Fibroblast of skin of scalp (primary cell): ENCODE measurements around the gene OR2J1. TPM values are rescaled to one million over a fixed set of nuclear protein-coding genes. Genes with fewer than 3 reads are reported as not detected.
"Not testable (repeated sequence)": the region's sequence is repeated elsewhere in the genome, so short reads cannot be mapped to it uniquely, and the experiment has no call there.

Source experiments
- DNase-seq: peaks from one replicate; pipeline ENCODE4 v3.0.0-alpha.2; 2013
- polyA plus RNA-seq, 2 experiments: library from polyadenylated mRNA; unstranded; fragments of 120-200 nt; gene quantifications; one replicate each; pipeline ENCODE4 v1.2.1, GENCODE V29; 2013; ENCODE audit not compliant: insufficient read length in 2 of 2

Gene OR2J1
- not detected for polyA plus RNA-seq (2013, experiment 1 of 2; ENCODE audit: insufficient read length)
- polyA plus RNA-seq (2013, experiment 2 of 2; ENCODE audit: insufficient read length): not detected

- no peak for DNase-seq
These were observed at the start of gene OR2J1 for GRCh38 chr6:29099190-29099589. Gene OR2J1, plus strand, starts transcription at chr6:29099490. Its CDS starts 1,453 bp downstream, at chr6:29100943.

GRCh38 chr6:29051680-29052079, 47.6 kb upstream of the OR2J1 start:
- no peak for DNase-seq

GRCh38 chr6:29071831-29072723, 27.2 kb upstream of the OR2J1 start:
- DNase-seq: peak; percentile 13

- no peak for DNase-seq
These were observed 20.1 kb upstream of the OR2J1 start for GRCh38 chr6:29079203-29079602.

DNA sequence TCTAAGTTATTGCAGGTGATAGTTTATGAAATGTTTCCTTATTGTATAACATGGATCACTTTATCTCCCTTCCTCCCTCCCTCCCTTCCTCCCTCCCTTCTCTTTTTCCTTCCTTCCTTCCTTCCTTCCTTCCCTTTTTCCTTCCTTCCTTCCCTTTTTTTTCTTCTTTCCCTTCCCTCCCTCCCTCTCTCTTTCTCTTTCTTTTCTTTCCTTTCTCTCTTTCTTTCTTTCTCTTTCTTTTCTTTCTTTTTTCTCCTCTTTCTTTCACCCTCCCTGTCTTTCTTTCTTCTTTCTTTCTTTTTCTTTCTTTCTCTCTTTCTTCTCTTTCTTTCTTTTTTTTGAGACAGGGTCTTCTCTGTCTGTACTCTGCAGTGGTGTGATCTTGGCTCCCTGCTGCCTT, 18.0 kb upstream of the OR2J1 start:
- no peak for DNase-seq

DNA sequence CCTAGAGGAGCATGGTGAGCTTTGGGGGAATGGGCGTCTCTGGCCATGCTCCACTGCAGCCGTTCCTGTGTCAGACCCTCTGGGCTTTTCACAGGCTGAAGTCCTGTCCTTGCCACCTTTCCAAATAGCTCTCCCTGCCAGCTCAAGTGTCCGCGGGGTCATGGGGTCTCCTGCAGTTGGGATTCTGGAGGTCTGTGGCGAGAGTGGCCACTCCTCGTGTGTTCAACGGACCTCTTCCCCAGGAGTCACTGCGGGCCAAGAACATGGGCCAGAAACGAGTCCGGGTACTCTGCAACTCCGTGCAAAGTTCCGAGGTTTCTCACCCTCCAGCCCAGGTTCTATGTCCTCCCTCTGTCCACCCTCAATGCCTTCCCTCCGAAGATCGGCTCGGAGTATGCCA, 16.8 kb upstream of the OR2J1 start:
- no peak for DNase-seq

- DNase-seq: no peak
These were observed 12.1 kb upstream of the OR2J1 start, which contains the start of gene OR2B3 for GRCh38 chr6:29087213-29087612. Gene OR2B3, minus strand, starts transcription at chr6:29087313. Its CDS starts 65 bp downstream, at chr6:29087248.

- DNase-seq: no peak
These were observed 6.3 kb upstream of the OR2J1 start for GRCh38 chr6:29092957-29093356.

DNA sequence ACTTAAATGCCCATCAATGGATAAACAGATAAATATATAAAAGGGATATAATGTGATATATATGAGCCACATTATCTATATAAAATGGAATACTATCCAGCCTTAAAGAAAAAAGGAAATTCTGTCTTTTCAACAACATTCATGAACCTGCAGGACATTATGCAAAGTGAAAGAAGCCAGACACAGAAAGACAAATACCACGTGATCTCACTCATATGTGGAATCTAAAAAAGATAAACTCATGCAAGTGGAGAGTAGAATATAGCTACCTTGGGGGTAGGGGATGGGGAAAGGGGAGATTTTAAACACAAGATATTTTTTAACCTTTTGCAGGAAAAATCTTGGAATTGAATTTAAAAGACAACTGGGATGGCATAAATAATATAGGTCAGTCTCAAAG, 1.5 kb upstream of the OR2J1 start:
- no peak for DNase-seq

GRCh38 chr6:29107758-29108157, 8.5 kb downstream of the OR2J1 start, which contains the start of gene OR2J3:
Gene OR2J3, plus strand, starts transcription at chr6:29108058. Its CDS starts 3,833 bp downstream, at chr6:29111891.
- no peak for DNase-seq

- DNase-seq: no peak
These were observed 12.8 kb downstream of the OR2J1 start for GRCh38 chr6:29112135-29112534.

DNA sequence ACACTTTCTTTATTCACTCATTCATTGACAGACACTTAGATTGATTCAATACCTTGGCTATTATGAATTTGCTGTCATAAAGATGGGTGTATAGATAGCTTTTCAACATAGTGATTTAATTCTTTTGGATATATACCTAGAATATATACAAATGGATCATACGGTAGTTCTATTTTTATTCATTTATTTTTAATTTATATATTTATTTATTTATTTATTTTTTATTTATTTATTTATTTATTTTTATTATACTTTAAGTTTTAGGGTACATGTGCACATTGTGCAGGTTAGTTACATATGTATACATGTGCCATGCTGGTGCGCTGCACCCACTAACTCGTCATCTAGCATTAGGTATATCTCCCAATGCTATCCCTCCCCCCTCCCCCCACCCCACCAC, 15.7 kb downstream of the OR2J1 start:
- DNase-seq: not testable (repeated sequence)

DNA sequence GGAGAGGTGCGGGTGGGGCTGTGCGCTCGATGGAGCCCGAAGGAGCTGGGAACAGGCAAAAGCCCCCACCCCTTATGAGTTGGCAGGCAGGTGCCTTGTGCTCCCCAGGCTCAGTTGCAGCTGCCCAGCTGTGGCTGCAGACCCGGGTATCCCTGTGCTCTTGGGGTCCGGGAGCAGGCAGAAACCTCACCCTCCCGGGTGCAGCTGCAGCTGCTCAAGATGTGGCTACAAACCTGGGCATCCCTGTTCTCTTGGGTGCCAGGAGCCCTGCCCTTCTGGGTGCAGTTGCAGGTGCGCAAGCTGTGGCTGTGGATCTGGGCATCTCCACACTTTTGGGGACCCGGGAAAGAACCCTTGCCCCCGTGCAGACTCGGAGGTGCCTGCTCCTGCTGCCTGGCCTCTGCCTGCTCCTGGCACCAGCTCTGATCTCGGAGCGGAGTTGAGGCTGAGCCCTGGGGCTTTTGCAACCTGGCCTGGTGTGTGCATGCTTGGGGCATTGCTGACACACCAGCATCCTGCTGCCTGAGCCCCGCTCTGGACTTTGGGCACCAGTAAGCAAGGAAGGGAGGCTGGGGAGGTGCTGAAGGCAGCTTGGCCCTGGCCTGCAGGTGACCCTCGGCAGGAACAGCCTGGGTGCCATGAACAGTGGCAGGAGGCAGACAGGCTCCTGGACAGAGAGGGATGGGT, 30.2 kb downstream of the OR2J1 start:
- DNase-seq: no peak

- no peak for DNase-seq
These were observed 31.4 kb downstream of the OR2J1 start for GRCh38 chr6:29130644-29131043.

- no peak for DNase-seq
These were observed 32.4 kb downstream of the OR2J1 start for GRCh38 chr6:29131691-29132090.

DNA sequence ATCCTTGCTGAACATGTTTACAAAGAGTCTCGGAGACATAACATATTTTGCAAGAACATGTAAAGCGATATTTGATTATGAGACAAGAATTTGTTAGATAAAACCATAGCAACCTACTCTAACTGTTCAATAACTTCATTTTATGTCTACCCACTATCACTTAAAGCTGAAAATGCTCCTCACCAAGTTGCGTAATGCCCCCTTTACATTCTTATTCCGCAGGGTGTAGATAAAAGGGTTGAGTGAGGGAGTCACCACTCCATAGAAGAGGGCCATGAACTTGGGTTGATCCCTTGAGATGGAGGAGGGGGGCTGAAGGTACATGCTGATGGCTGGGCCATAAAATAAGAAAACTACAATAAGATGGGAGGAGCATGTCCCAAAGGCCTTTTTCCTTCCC, 38.4 kb downstream of the OR2J1 start:
- no peak for DNase-seq

GRCh38 chr6:29141606-29142005, 42.3 kb downstream of the OR2J1 start:
- DNase-seq: no peak

- no peak for DNase-seq
These were observed 43.0 kb downstream of the OR2J1 start for GRCh38 chr6:29142309-29142708.

GRCh38 chr6:29146179-29146578, 46.9 kb downstream of the OR2J1 start:
- no peak for DNase-seq

DNA sequence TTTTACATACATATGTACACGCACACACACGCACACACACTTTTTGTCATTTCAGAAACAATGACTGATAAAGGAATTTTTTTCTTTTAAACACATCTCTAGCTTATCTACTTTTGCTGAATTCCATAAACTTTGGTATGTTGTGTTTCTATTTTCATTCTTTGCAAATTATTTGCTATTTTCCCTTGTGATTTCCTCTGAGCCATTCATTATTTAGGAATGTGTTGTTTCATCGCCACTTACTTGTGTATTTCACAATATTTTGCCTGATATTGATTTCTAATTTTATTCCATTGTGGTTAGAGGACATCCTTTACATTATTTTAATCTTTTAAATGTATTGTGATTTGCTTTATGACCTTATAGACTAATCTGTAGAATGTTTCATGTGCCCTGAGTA, 47.8 kb downstream of the OR2J1 start:
- no peak for DNase-seq

- DNase-seq: not testable (repeated sequence)
These were observed 50.2 kb downstream of the OR2J1 start for GRCh38 chr6:29149444-29149843.
